ENCODE results near the gene TMPRSS5. TPM values are rescaled to one million over a fixed set of nuclear protein-coding genes. Genes with fewer than 3 reads are reported as not detected.

Gene TMPRSS5
- total RNA-seq, 1 experiment from 2014 or later, result 0.71 TPM

DNA sequence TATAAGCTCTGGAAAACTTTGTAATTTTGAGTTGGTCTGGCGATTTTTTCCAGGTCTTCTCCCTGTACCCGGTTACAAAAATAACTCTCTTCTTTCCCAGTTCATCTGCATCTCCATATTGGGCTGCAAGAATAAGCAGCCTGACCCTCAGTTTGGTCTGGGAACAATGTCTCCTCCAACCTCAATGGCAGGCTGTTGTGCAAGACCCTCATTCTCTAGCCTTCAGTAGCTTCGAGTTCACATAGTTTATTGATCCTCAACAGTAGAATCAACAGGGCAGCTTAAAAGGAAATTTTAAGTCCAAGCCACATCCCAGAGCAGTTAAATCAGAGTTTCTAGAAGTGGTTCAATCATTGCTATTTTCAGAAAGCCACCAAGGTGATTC is 35.3 kb downstream of the TMPRSS5 start:
- DNase-seq (ENCODE audit: low read depth, low spot score) (no peak), ATAC-seq (no peak)
- RAD21 ChIA-PET (ENCODE audit: low non-redundant PET in 1 of 2, low total read pairs in 2 of 2, uncharacterized antibody in 2 of 2, unreplicated experiment in 2 of 2), result no interaction called here
- no peak for TF ChIP-seq YY1 (IDR thresholded peaks at IDR 0.05; ENCODE audit: extremely low read depth, insufficient replicate concordance, low read depth, low read length)
- no peak for TF ChIP-seq EZH2 (IDR thresholded peaks at IDR 0.05)
- no peak for TF ChIP-seq RAD21 (IDR thresholded peaks at IDR 0.05; ENCODE audit: low read depth)
- no peak for TF ChIP-seq ZFX (IDR thresholded peaks at IDR 0.05)
- TF ChIP-seq EGR1 (IDR thresholded peaks at IDR 0.05; ENCODE audit: low read depth), result no peak
- TF ChIP-seq, protein P1, sequence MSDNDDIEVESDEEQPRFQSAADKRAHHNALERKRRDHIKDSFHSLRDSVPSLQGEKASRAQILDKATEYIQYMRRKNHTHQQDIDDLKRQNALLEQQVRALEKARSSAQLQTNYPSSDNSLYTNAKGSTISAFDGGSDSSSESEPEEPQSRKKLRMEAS (IDR thresholded peaks at IDR 0.05), result no peak
- no peak for TF ChIP-seq EZH2phosphoT487 (IDR thresholded peaks at IDR 0.05; ENCODE audit: borderline replicate concordance)
- no peak for TF ChIP-seq POLR2A (IDR thresholded peaks at IDR 0.05; ENCODE audit: borderline replicate concordance, extremely low read depth, insufficient read depth, insufficient read length)
- TF ChIP-seq SRF (IDR thresholded peaks at IDR 0.05; ENCODE audit: low read depth), result no peak
- no peak for TF ChIP-seq CEBPB (IDR thresholded peaks at IDR 0.05; ENCODE audit: low read depth)
- no peak for TF ChIP-seq SIN3A (IDR thresholded peaks at IDR 0.05; ENCODE audit: low read depth)
- TF ChIP-seq POLR2AphosphoS5 (IDR thresholded peaks at IDR 0.05; ENCODE audit: low read depth, low read length), result no peak
- TF ChIP-seq, protein P2, sequence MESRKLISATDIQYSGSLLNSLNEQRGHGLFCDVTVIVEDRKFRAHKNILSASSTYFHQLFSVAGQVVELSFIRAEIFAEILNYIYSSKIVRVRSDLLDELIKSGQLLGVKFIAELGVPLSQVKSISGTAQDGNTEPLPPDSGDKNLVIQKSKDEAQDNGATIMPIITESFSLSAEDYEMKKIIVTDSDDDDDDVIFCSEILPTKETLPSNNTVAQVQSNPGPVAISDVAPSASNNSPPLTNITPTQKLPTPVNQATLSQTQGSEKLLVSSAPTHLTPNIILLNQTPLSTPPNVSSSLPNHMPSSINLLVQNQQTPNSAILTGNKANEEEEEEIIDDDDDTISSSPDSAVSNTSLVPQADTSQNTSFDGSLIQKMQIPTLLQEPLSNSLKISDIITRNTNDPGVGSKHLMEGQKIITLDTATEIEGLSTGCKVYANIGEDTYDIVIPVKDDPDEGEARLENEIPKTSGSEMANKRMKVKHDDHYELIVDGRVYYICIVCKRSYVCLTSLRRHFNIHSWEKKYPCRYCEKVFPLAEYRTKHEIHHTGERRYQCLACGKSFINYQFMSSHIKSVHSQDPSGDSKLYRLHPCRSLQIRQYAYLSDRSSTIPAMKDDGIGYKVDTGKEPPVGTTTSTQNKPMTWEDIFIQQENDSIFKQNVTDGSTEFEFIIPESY (IDR thresholded peaks at IDR 0.05; ENCODE audit: extremely low read depth, insufficient replicate concordance, low read length), result no peak
- no peak for TF ChIP-seq ZNF274 (IDR thresholded peaks at IDR 0.05; ENCODE audit: low read depth, low read length)
- TF ChIP-seq ELF1 (IDR thresholded peaks at IDR 0.05; ENCODE audit: borderline replicate concordance, low read depth), result no peak
- TF ChIP-seq SP1 (IDR thresholded peaks at IDR 0.05; ENCODE audit: low read depth), result no peak
- Histone ChIP-seq H2AFZ (ENCODE audit: low read depth, low read length, poor library complexity, severe bottlenecking) (no peak overlapping the region), H3K4me1 (ENCODE audit: control insufficient read depth in 1 of 2, insufficient read depth in 2 of 2, low read length in 2 of 2) (no peaks in the 10 kb centered on the region; a peak in 1 of 4 replicates), H3K9ac (ENCODE audit: low read length) (no peak overlapping the region), H4K20me1 (ENCODE audit: insufficient read depth) (no peaks in the 10 kb centered on the region), H3K36me3 (ENCODE audit: control insufficient read depth in 1 of 2, insufficient read depth in 2 of 2, low read length in 2 of 2) (no peaks in the 10 kb centered on the region), H3K79me2 (ENCODE audit: insufficient read depth, low read length) (no peaks in the 10 kb centered on the region), H3K4me3 (replicated peaks in 1 of 2; ENCODE audit: low read depth in 1 of 2, low read length in 2 of 2) (no peak overlapping the region), H3K9me2 (ENCODE audit: insufficient read depth) (no peaks in the 10 kb centered on the region), H3K27ac (ENCODE audit: low read depth, low read length) (no peak overlapping the region), H3K27me3 (ENCODE audit: insufficient read depth, low read length) (no peaks in the 10 kb centered on the region), H3K9me3 (ENCODE audit: control insufficient read depth in 1 of 2, insufficient read depth in 1 of 2, low read depth in 1 of 2, low read length in 2 of 2) (peaks cover 0 to 5% of the 10 kb centered on the region in 2 experiments; a peak in 1 of 4 replicates), H3K4me2 (ENCODE audit: low read length) (no peak overlapping the region)
- no TSS peak for BruUV-seq (replicated peaks)
- intact Hi-C loops (cut with micrococcal nuclease), result no loop called here
- POLR2A ChIA-PET, result no interaction called here
- CTCF ChIA-PET, result no interaction called here
